ENCODE data around the gene KCNJ15.

The KCNJ15 gene

GRCh38 chr21:38256599-38257302, at the start of gene KCNJ15:
Gene KCNJ15, plus strand, starts transcription at chr21:38256991. Its CDS starts 42,271 bp downstream, at chr21:38299262.
- no peak for DNase-seq (ENCODE audit: low spot score in 2 of 2)
- Mint-ChIP-seq H3K4me3 (no peak within 1 kb of the TSS), H3K27me3 (peaks cover 27% of the 10 kb centered on the region), H3K27ac (ENCODE audit: low read depth) (no peak within 1 kb of the TSS), H3K4me1 (no peaks in the 10 kb centered on the region), H3K36me3 (ENCODE audit: insufficient read depth) (no peaks in the 10 kb centered on the region), H3K9me3 (no peaks in the 10 kb centered on the region)
- no peak for ATAC-seq (replicated peaks; ENCODE audit: extremely low read depth, poor library complexity, severe bottlenecking)

DNA sequence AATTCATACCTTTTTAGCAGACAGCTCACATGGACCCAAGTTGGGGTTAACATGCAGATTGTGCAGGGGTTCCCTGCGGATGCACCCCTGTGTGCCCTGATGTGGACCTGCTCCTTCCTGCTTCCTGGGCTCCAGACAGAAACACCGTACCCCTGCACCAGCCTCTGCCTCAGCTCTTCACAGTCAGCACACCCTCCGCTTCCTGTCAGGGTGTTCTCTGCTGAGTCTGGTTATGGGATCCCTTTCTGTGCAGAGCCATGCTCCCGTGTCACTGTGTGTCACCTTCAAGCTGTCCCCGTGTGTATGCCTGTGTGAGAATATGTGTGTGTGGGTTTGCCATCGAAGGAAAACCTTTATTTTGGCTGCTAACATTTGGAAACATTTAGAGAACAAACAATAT, 48.7 kb upstream of the KCNJ15 start:
- ATAC-seq (replicated peaks; ENCODE audit: extremely low read depth, poor library complexity, severe bottlenecking) (no peak), DNase-seq (ENCODE audit: low spot score in 2 of 2) (no peak)
- H3K4me1 Mint-ChIP-seq = no peaks in the 10 kb centered on the region
- H3K4me3 Mint-ChIP-seq = no peak overlapping the region
- H3K27ac Mint-ChIP-seq (ENCODE audit: low read depth) = no peak overlapping the region
- peaks cover 40% of the 10 kb centered on the region for H3K27me3 Mint-ChIP-seq
- no peaks in the 10 kb centered on the region for H3K9me3 Mint-ChIP-seq
- peaks cover 1% of the 10 kb centered on the region for H3K36me3 Mint-ChIP-seq (ENCODE audit: insufficient read depth)

DNA sequence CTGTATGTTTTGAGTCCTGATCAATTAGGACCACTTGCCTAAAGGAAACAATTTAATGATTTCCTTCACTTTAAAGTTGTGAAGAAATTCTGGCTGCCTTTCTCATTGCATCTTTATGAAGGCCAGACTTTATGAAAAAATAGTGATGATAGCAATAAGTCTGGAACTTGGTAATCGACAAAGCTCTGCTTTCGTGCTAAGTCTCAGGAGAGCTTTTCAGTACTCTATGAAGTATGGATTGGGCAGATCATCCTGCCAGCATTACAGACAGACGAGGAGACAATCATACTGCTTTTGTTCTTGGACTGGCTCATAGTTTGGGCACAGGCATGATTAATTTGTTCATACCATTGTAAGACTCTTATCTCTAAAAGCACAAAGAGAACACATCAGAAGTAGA, 45.5 kb upstream of the KCNJ15 start:
- Mint-ChIP-seq H3K4me3 (no peak overlapping the region), H3K9me3 (no peaks in the 10 kb centered on the region), H3K27me3 (peaks cover 22% of the 10 kb centered on the region), H3K27ac (ENCODE audit: low read depth) (no peak overlapping the region), H3K4me1 (no peaks in the 10 kb centered on the region), H3K36me3 (ENCODE audit: insufficient read depth) (no peaks in the 10 kb centered on the region)
- no peak for DNase-seq (ENCODE audit: low spot score in 2 of 2)
- no peak for ATAC-seq (replicated peaks; ENCODE audit: extremely low read depth, poor library complexity, severe bottlenecking)

DNA sequence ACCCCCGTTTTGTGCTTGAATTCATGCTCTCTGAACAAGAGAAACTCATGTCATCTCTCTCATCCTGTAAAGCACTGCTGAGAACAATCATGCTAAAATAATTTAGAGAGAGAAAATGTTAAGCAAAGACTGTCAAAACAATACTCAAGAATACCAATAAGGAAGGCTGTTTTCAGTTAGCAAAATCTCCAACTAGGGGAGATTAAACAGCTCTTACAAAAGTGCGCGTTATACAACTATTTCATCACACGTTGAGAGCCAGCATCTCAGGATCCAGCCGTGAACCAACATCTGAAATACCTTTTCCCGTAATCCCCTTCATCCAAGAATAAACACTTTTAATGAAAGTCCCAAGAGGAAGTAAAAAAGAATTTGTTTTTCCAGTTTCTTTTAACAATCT, 44.1 kb upstream of the KCNJ15 start:
- Mint-ChIP-seq H3K4me3 (no peak overlapping the region), H3K9me3 (no peaks in the 10 kb centered on the region), H3K27me3 (peaks cover 22% of the 10 kb centered on the region), H3K4me1 (no peaks in the 10 kb centered on the region), H3K36me3 (ENCODE audit: insufficient read depth) (no peaks in the 10 kb centered on the region), H3K27ac (ENCODE audit: low read depth) (no peak overlapping the region)
- DNase-seq (ENCODE audit: low spot score in 2 of 2) (no peak), ATAC-seq (replicated peaks; ENCODE audit: extremely low read depth, poor library complexity, severe bottlenecking) (no peak)

- H3K4me3 Mint-ChIP-seq = no peak overlapping the region
- peaks cover 11% of the 10 kb centered on the region for H3K9me3 Mint-ChIP-seq
- DNase-seq (ENCODE audit: low spot score in 2 of 2) = peak in 1 of 2 donors; percentile 30
- H3K36me3 Mint-ChIP-seq (ENCODE audit: insufficient read depth) = no peaks in the 10 kb centered on the region
- no peaks in the 10 kb centered on the region for H3K4me1 Mint-ChIP-seq
- no peak overlapping the region for H3K27ac Mint-ChIP-seq (ENCODE audit: low read depth)
- no peak for ATAC-seq (replicated peaks; ENCODE audit: extremely low read depth, poor library complexity, severe bottlenecking)
- H3K27me3 Mint-ChIP-seq = peaks cover 21% of the 10 kb centered on the region
Measured at GRCh38 chr21:38219049-38219628, 37.7 kb upstream of the KCNJ15 start.

- DNase-seq (ENCODE audit: low spot score in 2 of 2) (no peak), ATAC-seq (replicated peaks; ENCODE audit: extremely low read depth, poor library complexity, severe bottlenecking) (no peak)
- Mint-ChIP-seq H3K4me3 (no peak overlapping the region), H3K27me3 (peaks cover 21% of the 10 kb centered on the region), H3K4me1 (no peaks in the 10 kb centered on the region), H3K36me3 (ENCODE audit: insufficient read depth) (no peaks in the 10 kb centered on the region), H3K9me3 (peaks cover 11% of the 10 kb centered on the region), H3K27ac (ENCODE audit: low read depth) (no peak overlapping the region)
Measured at GRCh38 chr21:38220270-38220737, 36.5 kb upstream of the KCNJ15 start.

DNA sequence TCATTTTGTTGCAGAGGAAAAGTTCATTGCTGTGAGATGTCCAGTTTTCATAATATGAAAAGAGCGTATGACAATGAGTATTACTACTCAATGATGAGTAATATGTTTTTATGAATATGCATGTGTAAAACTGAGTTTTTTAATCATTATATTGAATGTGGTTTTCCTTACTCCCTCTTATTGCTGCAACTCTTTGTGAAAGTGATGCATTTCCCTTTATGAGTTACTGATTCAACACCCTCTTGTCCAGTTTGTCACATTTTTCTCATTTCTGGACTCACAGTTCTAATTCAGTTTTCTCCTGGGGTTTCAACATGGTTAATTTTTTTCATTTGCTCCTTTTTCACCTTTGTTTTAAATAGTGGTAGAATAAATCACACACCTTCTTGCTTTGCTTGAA, 35.2 kb upstream of the KCNJ15 start:
- ATAC-seq (replicated peaks; ENCODE audit: extremely low read depth, poor library complexity, severe bottlenecking) (no peak), DNase-seq (ENCODE audit: low spot score in 2 of 2) (no peak)
- peaks cover 11% of the 10 kb centered on the region for H3K9me3 Mint-ChIP-seq
- no peak overlapping the region for H3K4me3 Mint-ChIP-seq
- H3K36me3 Mint-ChIP-seq (ENCODE audit: insufficient read depth) = no peaks in the 10 kb centered on the region
- no peaks in the 10 kb centered on the region for H3K4me1 Mint-ChIP-seq
- no peak overlapping the region for H3K27ac Mint-ChIP-seq (ENCODE audit: low read depth)
- peaks cover 21% of the 10 kb centered on the region for H3K27me3 Mint-ChIP-seq

GRCh38 chr21:38223893-38224540, 32.8 kb upstream of the KCNJ15 start:
- Mint-ChIP-seq H3K36me3 (ENCODE audit: insufficient read depth) (no peaks in the 10 kb centered on the region), H3K4me1 (no peaks in the 10 kb centered on the region), H3K9me3 (peaks cover 22% of the 10 kb centered on the region), H3K27me3 (peaks cover 16% of the 10 kb centered on the region), H3K4me3 (no peak overlapping the region), H3K27ac (ENCODE audit: low read depth) (no peak overlapping the region)
- DNase-seq (ENCODE audit: low spot score in 2 of 2) (no peak), ATAC-seq (replicated peaks; ENCODE audit: extremely low read depth, poor library complexity, severe bottlenecking) (no peak)

DNA sequence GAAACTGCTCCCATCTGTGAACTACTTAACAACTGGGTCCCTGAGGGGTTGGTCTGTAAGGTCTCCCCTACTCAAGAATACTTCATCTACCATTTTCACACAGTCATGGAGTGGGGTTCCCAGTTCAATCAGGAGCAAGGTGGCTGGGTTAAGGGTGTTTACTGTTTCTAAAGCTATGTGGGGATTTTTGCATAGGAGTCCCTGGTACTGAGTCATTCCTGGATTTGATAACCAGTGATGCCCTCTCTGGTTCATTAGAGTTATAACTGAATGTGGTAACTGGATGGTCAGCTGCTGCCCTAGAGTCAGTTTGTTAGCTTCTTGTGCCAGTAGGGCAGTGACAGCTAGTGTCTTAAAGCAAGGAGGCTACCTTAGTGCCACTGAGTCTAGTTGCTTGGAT, 29.4 kb upstream of the KCNJ15 start:
- H3K9me3 Mint-ChIP-seq = peaks cover 30% of the 10 kb centered on the region

DNA sequence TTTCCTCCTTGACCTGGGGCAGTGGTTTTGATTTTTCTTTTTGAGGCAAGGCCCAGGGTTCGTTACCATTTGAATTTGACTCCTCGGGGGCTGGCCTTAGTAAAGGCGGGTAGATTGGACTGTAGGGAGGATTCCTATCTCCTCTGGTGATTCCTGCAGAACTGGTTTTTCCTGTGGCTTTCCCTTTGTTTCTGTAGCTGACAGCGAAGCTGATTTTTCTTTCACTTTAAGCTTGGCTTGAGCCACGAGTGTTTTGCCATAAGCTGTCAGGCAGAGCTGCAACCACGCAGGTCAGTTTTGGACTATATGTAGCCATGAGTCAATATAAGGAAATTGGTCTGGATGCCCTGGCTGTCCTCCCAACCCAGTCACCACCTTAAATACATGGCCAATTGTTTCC, 28.7 kb upstream of the KCNJ15 start:
- H3K4me3 Mint-ChIP-seq = no peak overlapping the region
- ATAC-seq (replicated peaks; ENCODE audit: extremely low read depth, poor library complexity, severe bottlenecking) = no peak
- H3K27me3 Mint-ChIP-seq = no peaks in the 10 kb centered on the region
- H3K36me3 Mint-ChIP-seq (ENCODE audit: insufficient read depth) = no peaks in the 10 kb centered on the region
- peaks cover 25% of the 10 kb centered on the region for H3K9me3 Mint-ChIP-seq
- no peak for DNase-seq (ENCODE audit: low spot score in 2 of 2)
- H3K27ac Mint-ChIP-seq (ENCODE audit: low read depth) = no peak overlapping the region
- H3K4me1 Mint-ChIP-seq = no peaks in the 10 kb centered on the region

More for the DNA sequence above, 29.4 kb upstream of the KCNJ15 start:
- Mint-ChIP-seq H3K27ac (ENCODE audit: low read depth) (no peak overlapping the region), H3K27me3 (no peaks in the 10 kb centered on the region), H3K4me3 (no peak overlapping the region), H3K36me3 (ENCODE audit: insufficient read depth) (no peaks in the 10 kb centered on the region), H3K4me1 (no peaks in the 10 kb centered on the region)
- DNase-seq (ENCODE audit: low spot score in 2 of 2) (no peak), ATAC-seq (replicated peaks; ENCODE audit: extremely low read depth, poor library complexity, severe bottlenecking) (no peak)

- Mint-ChIP-seq H3K27me3 (no peaks in the 10 kb centered on the region), H3K4me1 (no peaks in the 10 kb centered on the region), H3K9me3 (peaks cover 24% of the 10 kb centered on the region), H3K4me3 (no peak overlapping the region), H3K36me3 (ENCODE audit: insufficient read depth) (no peaks in the 10 kb centered on the region), H3K27ac (ENCODE audit: low read depth) (no peak overlapping the region)
- DNase-seq (ENCODE audit: low spot score in 2 of 2) = no peak
- no peak for ATAC-seq (replicated peaks; ENCODE audit: extremely low read depth, poor library complexity, severe bottlenecking)
Measured at GRCh38 chr21:38228537-38228936, 28.3 kb upstream of the KCNJ15 start.

- H3K27ac Mint-ChIP-seq (ENCODE audit: low read depth) = no peak overlapping the region
- no peaks in the 10 kb centered on the region for H3K27me3 Mint-ChIP-seq
- H3K36me3 Mint-ChIP-seq (ENCODE audit: insufficient read depth) = no peaks in the 10 kb centered on the region
- H3K4me3 Mint-ChIP-seq = no peak overlapping the region
- DNase-seq (ENCODE audit: low spot score in 2 of 2) (no peak), ATAC-seq (replicated peaks; ENCODE audit: extremely low read depth, poor library complexity, severe bottlenecking) (no peak)
- H3K4me1 Mint-ChIP-seq = no peaks in the 10 kb centered on the region
- peaks cover 19% of the 10 kb centered on the region for H3K9me3 Mint-ChIP-seq
Measured at GRCh38 chr21:38229260-38229877, 27.4 kb upstream of the KCNJ15 start.
